Right lobe of liver (tissue), 6 donors: ENCODE measurements around the gene MSX1. TPM values are rescaled to one million over a fixed set of nuclear protein-coding genes. Genes with fewer than 3 reads are reported as not detected.

Experiments used
- ATAC-seq, 4 donors: fragments of 200-7000 bp; cut with Tn5 transposase; one replicate each; pipeline ENCODE4 v1.9.1; 2020; ENCODE audit warnings: mild to moderate bottlenecking in 4 of 4, moderate library complexity in 4 of 4
- DNase-seq, 3 donors: peaks; one replicate each; pipeline ENCODE4 v3.0.0-alpha.2; 2020
- H3K27ac ChIP-seq, 3 donors: fragments of 200-600 bp; one replicate each; pipeline ENCODE4 v1.8.0; 2022
- H3K27me3 ChIP-seq, 2 donors: fragments of 200-600 bp; one replicate each; pipeline ENCODE4 v1.8.0; 2022
- H3K36me3 ChIP-seq, 4 donors: fragments of 200-600 bp; sonication (generic) in 1 of 4; one replicate each; pipeline versions ENCODE4 v1.5.1 to v1.8.0; 2017 to 2022; ENCODE audit warnings: control low read depth in 1 of 4
- H3K4me1 ChIP-seq, 4 donors: fragments of 200-600 bp; sonication (generic) in 1 of 4; one replicate each; pipeline versions ENCODE4 v1.5.1 to v1.8.0; 2017 to 2022; ENCODE audit warnings: control low read depth in 1 of 4
- H3K4me3 ChIP-seq, 3 donors: fragments of 200-600 bp; one replicate each; pipeline ENCODE4 v1.8.0; 2022
- H3K9me3 ChIP-seq, 4 donors: fragments of 200-600 bp; sonication (generic) in 1 of 4; one replicate each; pipeline versions ENCODE4 v1.5.1 to v1.8.0; 2017 to 2022; ENCODE audit warnings: control low read depth in 1 of 4
- CTCF ChIP-seq, 4 donors: fragments of 200-600 bp in 3 of 4; fragments of 450-650 bp in 1 of 4; IDR thresholded peaks; one replicate each; pipeline versions ENCODE4 v1.5.1 to v1.8.0; 2016 to 2022; ENCODE audit warnings: antibody characterized with exemption in 4 of 4, mild to moderate bottlenecking in 2 of 4
- POLR2A ChIP-seq: fragments of 450-650 bp; IDR thresholded peaks from one replicate; pipeline ENCODE4 v1.6.1; 2017; ENCODE audit warnings: antibody characterized with exemption, mild to moderate bottlenecking
- WGBS: methylation state at CpG from one replicate; pipeline ENCODE4 v1.1.6; 2018; ENCODE audit warnings: low coverage, low lambda C conversion rate; ENCODE audit not compliant: insufficient coverage; ENCODE audit errors: missing lambda C conversion rate; 5-methylcytosine and 5-hydroxymethylcytosine counted together
- intact Hi-C, 2 donors: fragments of 100-400 bp; cut with DNase I; formaldehyde crosslinking; loops; one replicate each; pipeline versions ENCODE4 v1.11.2 to v1.14.1; 2022
- total RNA-seq, 6 experiments: library from RNA; depleted of rRNA in 2 of 6; stranded (reverse); fragments of >200 nt in 2 of 6; fragmentation: NEBNext Ultra II Directional in 3 of 6; extraction: Animal tissue kit (Norgen Biotek cat#: 25700) in 3 of 6; gene quantifications; one replicate each; pipeline versions ENCODE4 v1.1.0 to v1.2.4, GENCODE V29; 2016 to 2023
- donor health status: DM: no; HTN: yes; CAD: no.
- donor health status: DM: no; HTN: no; CAD: no.
- donor health status: DM: no; HTN: no; CAD: no.
- donor health status: DM: no; HTN: yes; CAD: no.
- donor health status: DM: no; HTN: yes; CAD: no.

The MSX1 gene
- total RNA-seq, 6 experiments from 2014 or later = 0.15 to 0.62 (median 0.31) TPM

GRCh38 chr4:4842476-4843441 is 16.7 kb upstream of the MSX1 start:
- Histone ChIP-seq H3K9me3 (no peaks in the 10 kb centered on the region), H3K4me1 (no peaks in the 10 kb centered on the region), H3K4me3 (no peak overlapping the region), H3K36me3 (no peaks in the 10 kb centered on the region), H3K27ac (no peak overlapping the region), H3K27me3 (no peaks in the 10 kb centered on the region)
- ATAC-seq (no peak), DNase-seq (no peak)
- TF ChIP-seq POLR2A = no peak
- no peak for TF ChIP-seq CTCF (IDR thresholded peaks at IDR 0.05)
- 68% methylated on average over 9 of the region's 15 CpGs for WGBS
- intact Hi-C loops = no loop called here

- TF ChIP-seq POLR2A (no peak), CTCF (IDR thresholded peaks at IDR 0.05) (no peak)
- Histone ChIP-seq H3K36me3 (no peaks in the 10 kb centered on the region), H3K4me3 (no peak overlapping the region), H3K27me3 (no peaks in the 10 kb centered on the region), H3K27ac (no peak overlapping the region), H3K9me3 (no peaks in the 10 kb centered on the region), H3K4me1 (no peaks in the 10 kb centered on the region)
- WGBS = 24% methylated on average over 12 of the region's 16 CpGs
- intact Hi-C loops = no loop called here
- DNase-seq = no peak
- no peak for ATAC-seq
Measured at GRCh38 chr4:4843635-4844291, 15.7 kb upstream of the MSX1 start.

- DNase-seq = no peak
- WGBS = 85% methylated on average over 4 of the region's 13 CpGs
Measured at GRCh38 chr4:4845027-4845426, 14.4 kb upstream of the MSX1 start.

GRCh38 chr4:4847011-4847410 is 12.5 kb upstream of the MSX1 start:
- ATAC-seq = no peak
- H3K4me3 ChIP-seq = no peak overlapping the region
- 43% methylated on average over 5 of the region's 7 CpGs for whole genome bisulfite sequencing
- intact Hi-C loops = no loop called here
- TF ChIP-seq POLR2A = no peak
- TF ChIP-seq CTCF (IDR thresholded peaks at IDR 0.05) = no peak
- H3K36me3 ChIP-seq = no peaks in the 10 kb centered on the region
- H3K9me3 ChIP-seq = no peaks in the 10 kb centered on the region
- H3K27ac ChIP-seq = no peak overlapping the region
- H3K27me3 ChIP-seq = peaks cover 0 to 4% of the 10 kb centered on the region in 2 donors
- H3K4me1 ChIP-seq = no peaks in the 10 kb centered on the region
- no peak for DNase-seq

More at GRCh38 chr4:4845027-4845426, 14.4 kb upstream of the MSX1 start:
- H3K27me3 ChIP-seq = no peaks in the 10 kb centered on the region
- no peak for ATAC-seq
- no peaks in the 10 kb centered on the region for H3K36me3 ChIP-seq
- no peaks in the 10 kb centered on the region for H3K9me3 ChIP-seq
- H3K4me3 ChIP-seq = no peak overlapping the region
- no peak overlapping the region for H3K27ac ChIP-seq
- TF ChIP-seq POLR2A (no peak), CTCF (IDR thresholded peaks at IDR 0.05) (no peak)
- no peaks in the 10 kb centered on the region for H3K4me1 ChIP-seq
- intact Hi-C loops = no loop called here
